Aorta (tissue), 5 donors: ENCODE data around the gene OPN5. TPM values are rescaled to one million over a fixed set of nuclear protein-coding genes. Genes with fewer than 3 reads are reported as not detected.

Source experiments
- ATAC-seq: fragments of 200-7000 bp; cut with Tn5 transposase; one replicate; pipeline ENCODE4 v1.9.1; 2022; ENCODE audit warnings: moderate library complexity; ENCODE audit not compliant: low FRiP score
- DNase-seq, 2 donors: peaks; one replicate each; pipeline ENCODE4 v3.0.0-alpha.2; 2020
- H3K27ac ChIP-seq, 2 donors: one replicate each; pipeline ENCODE4 v1.5.1; 2013; ENCODE audit warnings: low read length in 2 of 2, mild to moderate bottlenecking in 2 of 2, moderate library complexity in 2 of 2, control low read depth in 1 of 2, inconsistent platforms in 1 of 2, low read depth in 1 of 2
- H3K27me3 ChIP-seq, 2 donors: one replicate each; pipeline ENCODE4 v1.6.1; 2013; ENCODE audit warnings: control low read depth in 1 of 2, low read length in 1 of 2, mild to moderate bottlenecking in 1 of 2, moderate library complexity in 1 of 2; ENCODE audit not compliant: insufficient read depth in 2 of 2, control insufficient read depth in 1 of 2
- H3K36me3 ChIP-seq, 2 donors: one replicate each; pipeline ENCODE4 v1.6.1; 2013; ENCODE audit warnings: control low read depth in 1 of 2, low read length in 1 of 2, mild to moderate bottlenecking in 1 of 2; ENCODE audit not compliant: insufficient read depth in 2 of 2, control insufficient read depth in 1 of 2
- H3K4me1 ChIP-seq, 2 donors: one replicate each; pipeline ENCODE4 v1.6.1; 2013; ENCODE audit warnings: low read length in 2 of 2, control low read depth in 1 of 2, mild to moderate bottlenecking in 1 of 2, moderate library complexity in 1 of 2; ENCODE audit not compliant: insufficient read depth in 2 of 2, control insufficient read depth in 1 of 2
- H3K4me3 ChIP-seq, 2 donors: one replicate each; pipeline ENCODE4 v1.5.1; 2013; ENCODE audit warnings: low read length in 2 of 2, control low read depth in 1 of 2, mild to moderate bottlenecking in 1 of 2
- H3K9me3 ChIP-seq: one replicate; pipeline ENCODE4 v1.6.1; 2013; ENCODE audit warnings: mild to moderate bottlenecking, low read length; ENCODE audit not compliant: control insufficient read depth
- WGBS, 2 donors: extraction: QIAGEN DNeasy Blood & Tissue Kit; methylation state at CpG; one replicate each; pipeline ENCODE4 v1.1.7; 2013; 5-methylcytosine and 5-hydroxymethylcytosine counted together
- intact Hi-C, 2 donors: fragments of 100-400 bp; cut with DNase I; formaldehyde crosslinking; loops; one replicate each; pipeline versions ENCODE4 v1.14.2 to v1.15.0; 2022
- polyA plus RNA-seq, 2 donors: library from polyadenylated mRNA; stranded (reverse); fragments of 200-250 nt; gene quantifications; one replicate each; pipeline ENCODE4 v1.2.3, GENCODE V29; 2013
- total RNA-seq, 2 donors: library from RNA; stranded (reverse); fragmentation: NEBNext Ultra II Directional; extraction: Animal tissue kit (Norgen Biotek cat#: 25700); gene quantifications; one replicate each; pipeline ENCODE4 v1.2.1, GENCODE V29; 2021
- donor health status: healthy with polysubstance abuse.
- donor health status: Bipolar disorder and iron deficiency.
- donor health status: DM: no; HTN: no; CAD: no.
- donor health status: DM: no; HTN: no; CAD: no.
- donor health status: DM: yes; HTN: yes; CAD: no.

Gene OPN5
- total and polyA plus RNA-seq, 4 donors = not detected

GRCh38 chr6:47834196-47834595, 52.4 kb downstream of the OPN5 start:
- Histone ChIP-seq H3K4me1 (no peaks in the 10 kb centered on the region), H3K4me3 (no peak overlapping the region), H3K36me3 (no peaks in the 10 kb centered on the region), H3K27me3 (no peaks in the 10 kb centered on the region), H3K27ac (no peak overlapping the region), H3K9me3 (peaks cover 1% of the 10 kb centered on the region)
- intact Hi-C loops = no loop called here
- ATAC-seq (no peak), DNase-seq (no peak)

GRCh38 chr6:47836046-47836445, 54.2 kb downstream of the OPN5 start:
- ATAC-seq (no peak), DNase-seq (no peak)
- Histone ChIP-seq H3K9me3 (peaks cover 1% of the 10 kb centered on the region), H3K36me3 (no peaks in the 10 kb centered on the region), H3K4me3 (no peak overlapping the region), H3K4me1 (no peaks in the 10 kb centered on the region), H3K27me3 (no peaks in the 10 kb centered on the region), H3K27ac (no peak overlapping the region)
- intact Hi-C loops = no loop called here

GRCh38 chr6:47836639-47837038, 54.8 kb downstream of the OPN5 start:
- ATAC-seq (no peak), DNase-seq (no peak)
- intact Hi-C loops = no loop called here
- Histone ChIP-seq H3K4me3 (no peak overlapping the region), H3K9me3 (peaks cover 1% of the 10 kb centered on the region), H3K36me3 (no peaks in the 10 kb centered on the region), H3K4me1 (no peaks in the 10 kb centered on the region), H3K27me3 (no peaks in the 10 kb centered on the region), H3K27ac (no peak overlapping the region)
- WGBS, 2 donors = 87 to 94% methylated on average over 1 of the region's 1 CpG

GRCh38 chr6:47839645-47840044, 57.8 kb downstream of the OPN5 start:
- intact Hi-C loops = no loop called here
- 92 to 94% methylated on average over 1 of the region's 1 CpG for WGBS, 2 donors
- no peaks in the 10 kb centered on the region for H3K36me3 ChIP-seq
- DNase-seq (no peak), ATAC-seq (no peak)
- H3K27me3 ChIP-seq = no peaks in the 10 kb centered on the region
- H3K4me3 ChIP-seq = no peak overlapping the region
- no peaks in the 10 kb centered on the region for H3K4me1 ChIP-seq
- no peak overlapping the region for H3K27ac ChIP-seq
- peaks cover 3% of the 10 kb centered on the region for H3K9me3 ChIP-seq

GRCh38 chr6:47844881-47845280, 63.0 kb downstream of the OPN5 start:
- intact Hi-C loops = no loop called here
- Histone ChIP-seq H3K4me1 (no peaks in the 10 kb centered on the region), H3K27me3 (no peaks in the 10 kb centered on the region), H3K27ac (no peak overlapping the region), H3K9me3 (peaks cover 2% of the 10 kb centered on the region), H3K4me3 (no peak overlapping the region), H3K36me3 (no peaks in the 10 kb centered on the region)
- no peak for DNase-seq
- 86 to 88% methylated on average over 3 of the region's 3 CpGs for WGBS, 2 donors
- ATAC-seq = no peak

- H3K9me3 ChIP-seq = peaks cover 2% of the 10 kb centered on the region
- H3K36me3 ChIP-seq = no peaks in the 10 kb centered on the region
- H3K27me3 ChIP-seq = no peaks in the 10 kb centered on the region
- 61% methylated on average over 1 of the region's 1 CpG for WGBS, 2 donors
- no peak overlapping the region for H3K4me3 ChIP-seq
- H3K27ac ChIP-seq = no peak overlapping the region
- ATAC-seq (no peak), DNase-seq (no peak)
- intact Hi-C loops = no loop called here
- no peaks in the 10 kb centered on the region for H3K4me1 ChIP-seq
These were observed 64.9 kb downstream of the OPN5 start for GRCh38 chr6:47846752-47847151.

- H3K27ac ChIP-seq = no peak overlapping the region
- WGBS, 2 donors = 77 to 91% methylated on average over 1 of the region's 1 CpG
- H3K4me1 ChIP-seq = no peaks in the 10 kb centered on the region
- H3K27me3 ChIP-seq = no peaks in the 10 kb centered on the region
- no peak overlapping the region for H3K4me3 ChIP-seq
- DNase-seq (no peak), ATAC-seq (no peak)
- peaks cover 2% of the 10 kb centered on the region for H3K9me3 ChIP-seq
- H3K36me3 ChIP-seq = no peaks in the 10 kb centered on the region
- intact Hi-C loops = no loop called here
These were observed 69.3 kb downstream of the OPN5 start for GRCh38 chr6:47851091-47851490.

GRCh38 chr6:47852727-47853126, 70.9 kb downstream of the OPN5 start:
- Histone ChIP-seq H3K27me3 (no peaks in the 10 kb centered on the region), H3K27ac (no peak overlapping the region), H3K4me1 (no peaks in the 10 kb centered on the region), H3K4me3 (no peak overlapping the region), H3K36me3 (no peaks in the 10 kb centered on the region), H3K9me3 (peaks cover 2% of the 10 kb centered on the region)
- 76 to 80% methylated on average over 6 of the region's 6 CpGs for whole genome bisulfite sequencing, 2 donors
- no peak for ATAC-seq
- intact Hi-C loops = no loop called here
- no peak for DNase-seq

GRCh38 chr6:47853766-47854165, 71.9 kb downstream of the OPN5 start:
- intact Hi-C loops = no loop called here
- WGBS, 2 donors = 34 to 50% methylated on average over 3 of the region's 3 CpGs
- Histone ChIP-seq H3K27me3 (no peaks in the 10 kb centered on the region), H3K36me3 (no peaks in the 10 kb centered on the region), H3K4me3 (no peak overlapping the region), H3K9me3 (peaks cover 2% of the 10 kb centered on the region), H3K27ac (no peak overlapping the region), H3K4me1 (no peaks in the 10 kb centered on the region)
- no peak for DNase-seq
- ATAC-seq = no peak
